ENCODE results near the gene NRARP. TPM values are rescaled to one million over a fixed set of nuclear protein-coding genes. Genes with fewer than 3 reads are reported as not detected.

Gene NRARP
- total and polyA plus RNA-seq, 2 of the 13 experiments (the other 11 are each of a cell fraction or from before 2014, with no cell fraction given), result 0.22 to 0.46 TPM

- TF ChIP-seq ZNF746 (CRISPR knock-in tag; IDR thresholded peaks at IDR 0.05), result no peak; the same call in 1 of the 2 replicates
- TF ChIP-seq ELF3 (CRISPR knock-in tag; IDR thresholded peaks at IDR 0.05), result no peak
- TF ChIP-seq DMAP1 (CRISPR knock-in tag; IDR thresholded peaks at IDR 0.05), result peak; percentile 73; the same call in 1 of the 2 replicates
- TF ChIP-seq, protein P1, sequence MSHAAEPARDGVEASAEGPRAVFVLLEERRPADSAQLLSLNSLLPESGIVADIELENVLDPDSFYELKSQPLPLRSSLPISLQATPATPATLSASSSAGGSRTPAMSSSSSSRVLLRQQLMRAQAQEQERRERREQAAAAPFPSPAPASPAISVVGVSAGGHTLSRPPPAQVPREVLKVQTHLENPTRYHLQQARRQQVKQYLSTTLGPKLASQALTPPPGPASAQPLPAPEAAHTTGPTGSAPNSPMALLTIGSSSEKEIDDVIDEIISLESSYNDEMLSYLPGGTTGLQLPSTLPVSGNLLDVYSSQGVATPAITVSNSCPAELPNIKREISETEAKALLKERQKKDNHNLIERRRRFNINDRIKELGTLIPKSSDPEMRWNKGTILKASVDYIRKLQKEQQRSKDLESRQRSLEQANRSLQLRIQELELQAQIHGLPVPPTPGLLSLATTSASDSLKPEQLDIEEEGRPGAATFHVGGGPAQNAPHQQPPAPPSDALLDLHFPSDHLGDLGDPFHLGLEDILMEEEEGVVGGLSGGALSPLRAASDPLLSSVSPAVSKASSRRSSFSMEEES (CRISPR knock-in tag; IDR thresholded peaks at IDR 0.05), result 0 out of 2 replicates have a peak, but pooled peaks have one; percentile 9
- TF ChIP-seq, protein P2, sequence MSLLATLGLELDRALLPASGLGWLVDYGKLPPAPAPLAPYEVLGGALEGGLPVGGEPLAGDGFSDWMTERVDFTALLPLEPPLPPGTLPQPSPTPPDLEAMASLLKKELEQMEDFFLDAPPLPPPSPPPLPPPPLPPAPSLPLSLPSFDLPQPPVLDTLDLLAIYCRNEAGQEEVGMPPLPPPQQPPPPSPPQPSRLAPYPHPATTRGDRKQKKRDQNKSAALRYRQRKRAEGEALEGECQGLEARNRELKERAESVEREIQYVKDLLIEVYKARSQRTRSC (CRISPR knock-in tag; IDR thresholded peaks at IDR 0.05; ENCODE audit: low read depth), result no peak
- TF ChIP-seq EHMT2 (IDR thresholded peaks at IDR 0.05; ENCODE audit: borderline replicate concordance, low read depth, low read length), result no peak
- peak; percentile 46; the same call in 1 of the 2 replicates for TF ChIP-seq NFKB2 (CRISPR knock-in tag; IDR thresholded peaks at IDR 0.05; ENCODE audit: borderline replicate concordance)
- TF ChIP-seq ZUFSP (CRISPR knock-in tag; IDR thresholded peaks at IDR 0.05; ENCODE audit: borderline replicate concordance), result no peak
- no peak for TF ChIP-seq ZNF597 (CRISPR knock-in tag; IDR thresholded peaks at IDR 0.05)
- no peak for TF ChIP-seq ZMYM4 (CRISPR knock-in tag; IDR thresholded peaks at IDR 0.05)
- no peak for TF ChIP-seq PAWR (CRISPR knock-in tag; IDR thresholded peaks at IDR 0.05; ENCODE audit: borderline replicate concordance)
- no peak for TF ChIP-seq ZFAT (CRISPR knock-in tag; conservative IDR thresholded peaks at IDR 0.05)
- TF ChIP-seq PCBP2 (optimal IDR thresholded peaks at IDR 0.05; ENCODE audit: low read depth, low read length, poor library complexity, severe bottlenecking), result no peak
- TF ChIP-seq RBM22 (optimal IDR thresholded peaks at IDR 0.05; ENCODE audit: low read length), result no peak
- TF ChIP-seq ZNF234 (CRISPR knock-in tag; conservative IDR thresholded peaks at IDR 0.05), result no peak
- TF ChIP-seq TP53 (CRISPR knock-in tag; conservative IDR thresholded peaks at IDR 0.05), result no peak
- TF ChIP-seq KLF6 (CRISPR knock-in tag; IDR thresholded peaks at IDR 0.05), result no peak
- no peak for TF ChIP-seq CC2D1A (CRISPR knock-in tag; IDR thresholded peaks at IDR 0.05)
- TF ChIP-seq ZFX (CRISPR knock-in tag; IDR thresholded peaks at IDR 0.05; ENCODE audit: low read depth), result peak; percentile 34
- peak; percentile 33; the same call in 1 of the 2 replicates for TF ChIP-seq ZNF30 (CRISPR knock-in tag; IDR thresholded peaks at IDR 0.05)
- TF ChIP-seq CBX1 (IDR thresholded peaks at IDR 0.05; ENCODE audit: low read depth), result no peak
- TF ChIP-seq ATRX (CRISPR knock-in tag; IDR thresholded peaks at IDR 0.05; ENCODE audit: borderline replicate concordance), result no peak
- no peak for TF ChIP-seq NCOR1 (IDR thresholded peaks at IDR 0.05; ENCODE audit: borderline replicate concordance, low read length)
- no peak for TF ChIP-seq REL (CRISPR knock-in tag; conservative IDR thresholded peaks at IDR 0.05)
- peak; percentile 17; the same call in 1 of the 2 replicates for TF ChIP-seq HNF4G (IDR thresholded peaks at IDR 0.05; ENCODE audit: borderline replicate concordance, low read depth, low read length)
- no peak for TF ChIP-seq HNF4G (CRISPR knock-in tag; IDR thresholded peaks at IDR 0.05; ENCODE audit: borderline replicate concordance, low read depth)
Measured at GRCh38 chr9:137276473-137277328, 25.4 kb downstream of the NRARP start (continued).
